Panc1 (cell line): Measurements from ENCODE around the gene NAA80. TPM values are rescaled to one million over a fixed set of nuclear protein-coding genes. Genes with fewer than 3 reads are reported as not detected.
A peak's percentile ranks its signal among the peaks of the same experiment; 100 is the strongest.

ENCODE experiments used
- ATAC-seq: fragments of 200-7000 bp; cut with Tn5 transposase; 2 replicates; pipeline ENCODE4 v1.9.1; 2020; ENCODE audit warnings: mild to moderate bottlenecking, moderate library complexity
- BruUV-seq: library from RNA; stranded (reverse); fragments of 400-500 nt; replicated peaks from 2 replicates; lab custom pipeline; 2021; lab: Mats Ljungman, UMichigan
- CTCF ChIA-PET: fragments of 300-600 bp; sonication (Branson Sonifier 250); formaldehyde crosslinking; loops from one replicate; lab custom pipeline; 2022; ENCODE audit warnings: antibody characterized with exemption; lab: Charles Lee
- POLR2A ChIA-PET: fragments of 300-600 bp; sonication (Branson Sonifier 250); formaldehyde crosslinking; loops from one replicate; lab custom pipeline; 2022; ENCODE audit warnings: antibody characterized with exemption; lab: Charles Lee
- DNase-seq: peaks from one replicate; pipeline ENCODE4 v3.0.0-alpha.2; 2010; ENCODE audit warnings: low read depth, low spot score
- H3K27ac ChIP-seq: 2 replicates; pipeline ENCODE4 v1.5.1; 2011; ENCODE audit warnings: mild to moderate bottlenecking, low read length, inconsistent platforms
- H3K27me3 ChIP-seq: fragments of 200-500 bp; sonication (Bioruptor generic); 2 replicates; pipeline ENCODE4 v1.6.0; 2014; ENCODE audit warnings: low read length, inconsistent platforms; ENCODE audit not compliant: control insufficient read depth, insufficient read depth
- H3K36me3 ChIP-seq: fragments of 200-500 bp; sonication (Bioruptor generic); 2 replicates; pipeline ENCODE4 v1.5.1; 2014; ENCODE audit warnings: inconsistent platforms, mild to moderate bottlenecking, low read length, moderate library complexity; ENCODE audit not compliant: control insufficient read depth, insufficient read depth
- H3K4me1 ChIP-seq: 2 replicates; pipeline ENCODE4 v1.5.1; 2011; ENCODE audit warnings: inconsistent platforms, mild to moderate bottlenecking, low read length, moderate library complexity; ENCODE audit not compliant: control insufficient read depth, insufficient read depth
- H3K4me3 ChIP-seq, 2 experiments: 2 replicates each; pipeline ENCODE4 v1.5.1; 2011 to 2012; ENCODE audit warnings: low read depth in 2 of 2, low read length in 2 of 2, mild to moderate bottlenecking in 2 of 2, inconsistent platforms in 1 of 2, moderate library complexity in 1 of 2
- H3K9me3 ChIP-seq: fragments of 200-500 bp; sonication (Bioruptor generic); 2 replicates; pipeline ENCODE4 v1.5.1; 2014; ENCODE audit warnings: low read depth, mild to moderate bottlenecking, inconsistent platforms, low read length, moderate library complexity; ENCODE audit not compliant: control insufficient read depth, insufficient read depth
- POLR2AphosphoS5 ChIP-seq: IDR thresholded peaks from 2 replicates; pipeline ENCODE4 v1.6.1; 2012; ENCODE audit warnings: mild to moderate bottlenecking, low read depth, low read length, moderate library complexity
- SIN3A ChIP-seq: IDR thresholded peaks from 2 replicates; pipeline ENCODE4 v1.6.1; 2012; ENCODE audit warnings: low read depth, mild to moderate bottlenecking, low read length, moderate library complexity, borderline replicate concordance; ENCODE audit not compliant: insufficient read depth
- TCF7L2 ChIP-seq: IDR thresholded peaks from 2 replicates; pipeline ENCODE4 v1.6.1; 2011; ENCODE audit warnings: mild to moderate bottlenecking, low read depth, low read length, inconsistent platforms
- in situ Hi-C: cut with HindIII; loops from 2 replicates; pipeline ENCODE4 v1.10.0; 2016; ENCODE audit warnings: low sequenced_read_pairs, low pct_unique_long_range_greater_than_20kb
- intact Hi-C: fragments of 100-400 bp; cut with micrococcal nuclease; formaldehyde crosslinking; loops from one replicate; pipeline ENCODE4 v1.10.0; 2022; ENCODE audit not compliant: unreplicated experiment
- total RNA-seq: library from RNA; stranded (reverse); gene quantifications from one replicate; pipeline ENCODE4 v1.2.1, GENCODE V29; 2021; ENCODE audit not compliant: unreplicated experiment
- TF ChIP-seq, protein P1 (sequence below), 2 experiments: IDR thresholded peaks; 2 replicates each; pipeline ENCODE4 v1.6.1; 2011 to 2012; ENCODE audit warnings: low read depth in 2 of 2, control low read depth in 1 of 2, low read length in 1 of 2, mild to moderate bottlenecking in 1 of 2, moderate library complexity in 1 of 2; ENCODE audit not compliant: insufficient read depth in 1 of 2
- TF ChIP-seq, protein P2 (sequence below): fragments of 450-650 bp; IDR thresholded peaks from 2 replicates; pipeline ENCODE4 v1.5.1; 2017; ENCODE audit warnings: mild to moderate bottlenecking

NAA80 gene
- total RNA-seq, 1 experiment from 2014 or later: 7.2 TPM

DNA sequence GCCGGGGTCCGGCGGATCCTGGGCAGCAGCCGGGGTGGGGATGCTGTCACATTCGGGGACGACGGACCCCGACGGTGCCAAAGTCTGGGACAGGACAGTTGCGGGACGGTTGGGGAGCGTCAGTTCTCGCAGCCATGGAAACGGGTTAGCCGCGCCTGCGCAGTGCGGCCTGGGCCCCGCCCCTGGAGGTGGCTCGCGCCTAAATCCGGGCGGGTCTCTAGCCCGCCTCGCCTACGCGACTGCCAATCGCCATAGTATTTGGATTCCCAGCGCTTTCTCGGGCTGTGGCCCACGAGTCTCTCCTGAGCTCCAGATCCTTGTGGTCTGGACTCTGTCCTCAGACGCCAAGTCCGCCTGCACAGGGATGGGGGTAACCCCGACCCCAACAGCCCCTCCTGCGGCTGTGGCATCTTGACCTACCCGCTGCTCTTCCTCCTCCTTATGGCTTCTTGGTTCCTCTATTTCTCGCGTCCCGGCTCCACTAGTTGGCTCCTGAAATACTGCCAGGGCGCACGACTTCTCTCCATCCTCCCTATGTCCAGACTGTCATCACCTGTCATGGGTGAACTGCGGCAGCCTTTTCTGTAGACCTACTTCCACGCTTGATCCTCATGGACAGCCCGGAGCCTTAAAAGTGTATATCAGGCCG, 46.5 kb upstream of the NAA80 start, which contains the start of gene ZMYND10:
Gene ZMYND10 (minus strand): TSS at position 147 of the 649 bp plus-strand sequence. CDS start 153 bp downstream, outside the sequence.
- Histone ChIP-seq H3K4me1 (peaks cover 6% of the 10 kb centered on the region), H3K27ac (peak within 1 kb of the TSS; percentile 18; the same call in 1 of the 2 replicates), H3K36me3 (peaks cover 2% of the 10 kb centered on the region; the same call in 1 of the 2 replicates), H3K4me3 (peak within 1 kb of the TSS; percentile 47 to 68), H3K27me3 (no peaks in the 10 kb centered on the region), H3K9me3 (no peaks in the 10 kb centered on the region)
- in situ Hi-C loops (no loop called here), intact Hi-C loops (loop anchor here (2.0 kb wide), 1 partner anchor 205 kb away; no protein-coding TSS in a partner anchor)
- DNase-seq: no peak
- ChIA-PET CTCF (no interaction called here), POLR2A (interaction anchor here (0.6 kb wide), 1 partner anchor 8 kb away, joined by 4 read pairs; no protein-coding TSS in a partner anchor)
- BruUV-seq: no TSS peak
- peak; percentile 73; the same call in 1 of the 2 replicates for TF ChIP-seq SIN3A
- TF ChIP-seq TCF7L2: no peak
- ATAC-seq: peak; percentile 84

DNA sequence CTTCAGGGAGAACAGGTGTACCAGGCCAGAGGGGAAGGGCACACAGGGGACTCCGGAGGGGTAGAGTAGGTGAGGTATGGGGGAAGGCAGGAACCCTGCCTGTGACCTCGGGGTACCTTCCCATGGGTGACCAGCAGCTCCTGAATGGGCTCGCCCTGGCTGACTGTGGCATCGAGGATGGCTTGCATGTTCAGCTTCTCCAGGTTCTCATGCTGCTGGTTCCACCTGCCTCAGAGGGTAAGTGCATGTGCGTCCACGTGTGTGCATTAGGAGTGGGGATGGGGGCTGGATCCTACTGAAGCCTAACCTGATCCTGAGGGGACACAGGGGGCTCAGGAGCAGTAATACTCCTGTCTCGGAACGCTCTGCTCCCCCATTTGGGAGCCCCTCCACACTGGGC, 45.8 kb upstream of the NAA80 start:
- ATAC-seq: no peak

More for the DNA sequence above, 45.8 kb upstream of the NAA80 start:
- in situ Hi-C loops (no loop called here), intact Hi-C loops (no loop called here)
- ChIA-PET CTCF (no interaction called here), POLR2A (interaction anchor here (0.6 to 0.8 kb wide), 2 partner anchors 9 to 17 kb away, joined by 4 to 14 read pairs; no protein-coding TSS in a partner anchor)
- DNase-seq: no peak
- Histone ChIP-seq H3K4me3 (peak overlapping the region; percentile 47 to 68), H3K9me3 (no peaks in the 10 kb centered on the region), H3K4me1 (peaks cover 6% of the 10 kb centered on the region), H3K36me3 (no peaks in the 10 kb centered on the region), H3K27ac (peak overlapping the region; percentile 18; the same call in 1 of the 2 replicates), H3K27me3 (no peaks in the 10 kb centered on the region)
- TF ChIP-seq SIN3A (no peak), TCF7L2 (no peak), POLR2AphosphoS5 (no peak)
- TF ChIP-seq, protein P1, sequence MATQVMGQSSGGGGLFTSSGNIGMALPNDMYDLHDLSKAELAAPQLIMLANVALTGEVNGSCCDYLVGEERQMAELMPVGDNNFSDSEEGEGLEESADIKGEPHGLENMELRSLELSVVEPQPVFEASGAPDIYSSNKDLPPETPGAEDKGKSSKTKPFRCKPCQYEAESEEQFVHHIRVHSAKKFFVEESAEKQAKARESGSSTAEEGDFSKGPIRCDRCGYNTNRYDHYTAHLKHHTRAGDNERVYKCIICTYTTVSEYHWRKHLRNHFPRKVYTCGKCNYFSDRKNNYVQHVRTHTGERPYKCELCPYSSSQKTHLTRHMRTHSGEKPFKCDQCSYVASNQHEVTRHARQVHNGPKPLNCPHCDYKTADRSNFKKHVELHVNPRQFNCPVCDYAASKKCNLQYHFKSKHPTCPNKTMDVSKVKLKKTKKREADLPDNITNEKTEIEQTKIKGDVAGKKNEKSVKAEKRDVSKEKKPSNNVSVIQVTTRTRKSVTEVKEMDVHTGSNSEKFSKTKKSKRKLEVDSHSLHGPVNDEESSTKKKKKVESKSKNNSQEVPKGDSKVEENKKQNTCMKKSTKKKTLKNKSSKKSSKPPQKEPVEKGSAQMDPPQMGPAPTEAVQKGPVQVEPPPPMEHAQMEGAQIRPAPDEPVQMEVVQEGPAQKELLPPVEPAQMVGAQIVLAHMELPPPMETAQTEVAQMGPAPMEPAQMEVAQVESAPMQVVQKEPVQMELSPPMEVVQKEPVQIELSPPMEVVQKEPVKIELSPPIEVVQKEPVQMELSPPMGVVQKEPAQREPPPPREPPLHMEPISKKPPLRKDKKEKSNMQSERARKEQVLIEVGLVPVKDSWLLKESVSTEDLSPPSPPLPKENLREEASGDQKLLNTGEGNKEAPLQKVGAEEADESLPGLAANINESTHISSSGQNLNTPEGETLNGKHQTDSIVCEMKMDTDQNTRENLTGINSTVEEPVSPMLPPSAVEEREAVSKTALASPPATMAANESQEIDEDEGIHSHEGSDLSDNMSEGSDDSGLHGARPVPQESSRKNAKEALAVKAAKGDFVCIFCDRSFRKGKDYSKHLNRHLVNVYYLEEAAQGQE (IDR thresholded peaks at IDR 0.05; ENCODE audit: insufficient read depth in 1 of 2, low read depth in 2 of 2, low read length in 1 of 2): no peak
- TF ChIP-seq, protein P2, sequence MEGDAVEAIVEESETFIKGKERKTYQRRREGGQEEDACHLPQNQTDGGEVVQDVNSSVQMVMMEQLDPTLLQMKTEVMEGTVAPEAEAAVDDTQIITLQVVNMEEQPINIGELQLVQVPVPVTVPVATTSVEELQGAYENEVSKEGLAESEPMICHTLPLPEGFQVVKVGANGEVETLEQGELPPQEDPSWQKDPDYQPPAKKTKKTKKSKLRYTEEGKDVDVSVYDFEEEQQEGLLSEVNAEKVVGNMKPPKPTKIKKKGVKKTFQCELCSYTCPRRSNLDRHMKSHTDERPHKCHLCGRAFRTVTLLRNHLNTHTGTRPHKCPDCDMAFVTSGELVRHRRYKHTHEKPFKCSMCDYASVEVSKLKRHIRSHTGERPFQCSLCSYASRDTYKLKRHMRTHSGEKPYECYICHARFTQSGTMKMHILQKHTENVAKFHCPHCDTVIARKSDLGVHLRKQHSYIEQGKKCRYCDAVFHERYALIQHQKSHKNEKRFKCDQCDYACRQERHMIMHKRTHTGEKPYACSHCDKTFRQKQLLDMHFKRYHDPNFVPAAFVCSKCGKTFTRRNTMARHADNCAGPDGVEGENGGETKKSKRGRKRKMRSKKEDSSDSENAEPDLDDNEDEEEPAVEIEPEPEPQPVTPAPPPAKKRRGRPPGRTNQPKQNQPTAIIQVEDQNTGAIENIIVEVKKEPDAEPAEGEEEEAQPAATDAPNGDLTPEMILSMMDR: no peak
- BruUV-seq: no TSS peak
